Central memory CD4-positive, alpha-beta T cell (primary cell): ENCODE data around the gene CACNG1.

Experiments used
- DNase-seq: peaks from one replicate; pipeline ENCODE4 v3.0.0; 2022

Gene CACNG1

GRCh38 chr17:67052720-67053437 is 8.5 kb downstream of the CACNG1 start:
- DNase-seq, result no peak

- DNase-seq, result no peak
These were observed 9.2 kb downstream of the CACNG1 start for GRCh38 chr17:67053438-67054000.

GRCh38 chr17:67054011-67054591 is 9.7 kb downstream of the CACNG1 start:
- no peak for DNase-seq

GRCh38 chr17:67054608-67055007 is 10.3 kb downstream of the CACNG1 start:
- no peak for DNase-seq

- no peak for DNase-seq
These were observed 10.7 kb downstream of the CACNG1 start for GRCh38 chr17:67055041-67055443.

GRCh38 chr17:67055811-67056745 is 11.7 kb downstream of the CACNG1 start:
- DNase-seq, result no peak

GRCh38 chr17:67056746-67057490 is 12.6 kb downstream of the CACNG1 start:
- no peak for DNase-seq

GRCh38 chr17:67058036-67058435 is 13.7 kb downstream of the CACNG1 start:
- DNase-seq, result no peak

- no peak for DNase-seq
These were observed 15.0 kb downstream of the CACNG1 start for GRCh38 chr17:67059372-67059771.

GRCh38 chr17:67063141-67063540 is 18.8 kb downstream of the CACNG1 start:
- DNase-seq, result no peak

GRCh38 chr17:67066717-67067116 is 22.4 kb downstream of the CACNG1 start:
- DNase-seq, result no peak

GRCh38 chr17:67067571-67068482 is 23.5 kb downstream of the CACNG1 start:
- DNase-seq, result no peak

GRCh38 chr17:67068999-67069398 is 24.6 kb downstream of the CACNG1 start:
- DNase-seq, result no peak

- no peak for DNase-seq
These were observed 25.3 kb downstream of the CACNG1 start for GRCh38 chr17:67069603-67070136.

GRCh38 chr17:67071595-67071994 is 27.2 kb downstream of the CACNG1 start:
- DNase-seq, result no peak

- DNase-seq, result no peak
These were observed 28.5 kb downstream of the CACNG1 start for GRCh38 chr17:67072885-67073284.

- DNase-seq, result no peak
These were observed 30.4 kb downstream of the CACNG1 start for GRCh38 chr17:67074781-67075180.

GRCh38 chr17:67076290-67076689 is 31.9 kb downstream of the CACNG1 start:
- DNase-seq, result no peak

GRCh38 chr17:67078292-67078691 is 33.9 kb downstream of the CACNG1 start:
- DNase-seq, result no peak

GRCh38 chr17:67079491-67079890 is 35.1 kb downstream of the CACNG1 start:
- DNase-seq, result no peak

- DNase-seq, result no peak
These were observed 36.5 kb downstream of the CACNG1 start for GRCh38 chr17:67080804-67081203.
